HCT116 (cell line): ENCODE data around the gene U2AF1L4. TPM values are rescaled to one million over a fixed set of nuclear protein-coding genes. Genes with fewer than 3 reads are reported as not detected.
A peak's percentile ranks its signal among the peaks of the same experiment; 100 is the strongest.

Experiments used
- ATAC-seq: fragments of 200-7000 bp; cut with Tn5 transposase; 2 replicates; pipeline ENCODE4 v1.9.1; 2020; ENCODE audit warnings: mild to moderate bottlenecking, moderate library complexity
- BruUV-seq: library from RNA; stranded (reverse); fragments of 400-500 nt; replicated peaks from 2 replicates; lab custom pipeline; 2021; lab: Mats Ljungman, UMichigan
- CTCF ChIA-PET: fragments of 300-600 bp; sonication (Branson Sonifier 250); formaldehyde crosslinking; loops from one replicate; lab custom pipeline; 2021; ENCODE audit warnings: antibody characterized with exemption; lab: Charles Lee
- POLR2A ChIA-PET: fragments of 300-600, 350-600 bp; sonication (Branson Sonifier 250); formaldehyde crosslinking; loops from one replicate; lab custom pipeline; 2021; ENCODE audit warnings: antibody characterized with exemption; lab: Charles Lee
- RAD21 ChIA-PET, 2 experiments: fragments of 300-600 bp; sonication (Branson Sonifier 250); formaldehyde crosslinking; loops; one replicate each; lab custom pipeline; 2023; ENCODE audit warnings: low total read pairs in 2 of 2; ENCODE audit not compliant: uncharacterized antibody in 2 of 2, unreplicated experiment in 2 of 2, low non-redundant PET in 1 of 2; lab: Charles Lee
- DNase-seq: peaks from one replicate; pipeline ENCODE4 v3.0.0-alpha.2; 2010; ENCODE audit warnings: low read depth, low spot score
- H2AFZ ChIP-seq: fragments of 200-600 bp; shearing (Covaris generic), sonication (generic); 2 replicates; pipeline ENCODE4 v1.6.1; 2017; ENCODE audit warnings: low read depth, mixed run types, mixed read lengths, antibody characterized with exemption, low read length; ENCODE audit not compliant: poor library complexity, severe bottlenecking
- H3K27ac ChIP-seq: 2 replicates; pipeline ENCODE4 v1.5.1; 2012; ENCODE audit warnings: low read depth, low read length
- H3K27me3 ChIP-seq: fragments of 200-600 bp; sonication (generic); 2 replicates; pipeline ENCODE4 v1.6.1; 2016; ENCODE audit warnings: mixed run types, low read length, mixed read lengths; ENCODE audit not compliant: insufficient read depth
- H3K36me3 ChIP-seq, 2 experiments: fragments of 200-500 bp in 1 of 2; fragments of 200-600 bp in 1 of 2; sonication (Bioruptor generic) in 1 of 2; sonication (generic) in 1 of 2; 2 replicates each; pipeline versions ENCODE4 v1.5.1 to v1.6.1; 2014 to 2016; ENCODE audit warnings: low read length in 2 of 2, inconsistent platforms in 1 of 2, mixed read lengths in 1 of 2, mixed run types in 1 of 2; ENCODE audit not compliant: insufficient read depth in 2 of 2, control insufficient read depth in 1 of 2
- H3K4me1 ChIP-seq, 2 experiments: fragments of 200-600 bp in 1 of 2; sonication (generic) in 1 of 2; 2 replicates each; pipeline versions ENCODE4 v1.5.1 to v1.6.1; 2012 to 2017; ENCODE audit warnings: low read length in 2 of 2, inconsistent platforms in 1 of 2, mild to moderate bottlenecking in 1 of 2, mixed read lengths in 1 of 2, mixed run types in 1 of 2, moderate library complexity in 1 of 2; ENCODE audit not compliant: insufficient read depth in 2 of 2, control insufficient read depth in 1 of 2
- H3K4me2 ChIP-seq: fragments of 200-600 bp; sonication (generic); 2 replicates; pipeline ENCODE4 v1.6.1; 2017; ENCODE audit warnings: mixed run types, low read length, mixed read lengths
- H3K4me3 ChIP-seq, 2 experiments: fragments of 200-600 bp in 1 of 2; sonication (generic) in 1 of 2; replicated peaks in 1 of 2; 2 replicates each; pipeline ENCODE4 v1.5.1; 2011 to 2016; ENCODE audit warnings: low read length in 2 of 2, control low read depth in 1 of 2, low read depth in 1 of 2, mild to moderate bottlenecking in 1 of 2, mixed read lengths in 1 of 2, mixed run types in 1 of 2
- H3K79me2 ChIP-seq: fragments of 200-600 bp; sonication (generic); 2 replicates; pipeline ENCODE4 v1.6.1; 2017; ENCODE audit warnings: mild to moderate bottlenecking, mixed run types, low read length, moderate library complexity, mixed read lengths; ENCODE audit not compliant: insufficient read depth
- H3K9ac ChIP-seq: fragments of 200-600 bp; sonication (generic); 2 replicates; pipeline ENCODE4 v1.6.1; 2016; ENCODE audit warnings: low read length, mixed read lengths
- H3K9me2 ChIP-seq: fragments of 200-600 bp; sonication (generic), shearing (Covaris generic); 2 replicates; pipeline ENCODE4 v1.6.1; 2017; ENCODE audit warnings: mixed run types, mild to moderate bottlenecking, moderate library complexity; ENCODE audit not compliant: insufficient read depth
- H3K9me3 ChIP-seq, 2 experiments: fragments of 200-500 bp in 1 of 2; fragments of 200-600 bp in 1 of 2; sonication (Bioruptor generic) in 1 of 2; sonication (generic) in 1 of 2; 2 replicates each; pipeline ENCODE4 v1.6.1; 2014 to 2017; ENCODE audit warnings: low read length in 2 of 2, mixed read lengths in 2 of 2, inconsistent platforms in 1 of 2, low read depth in 1 of 2, mild to moderate bottlenecking in 1 of 2, mixed run types in 1 of 2, moderate library complexity in 1 of 2; ENCODE audit not compliant: control insufficient read depth in 1 of 2, insufficient read depth in 1 of 2
- H4K20me1 ChIP-seq: fragments of 200-600 bp; sonication (generic), shearing (Covaris generic); 2 replicates; pipeline ENCODE4 v1.6.1; 2017; ENCODE audit warnings: mixed run types, mild to moderate bottlenecking, moderate library complexity; ENCODE audit not compliant: insufficient read depth
- CBX3 ChIP-seq: IDR thresholded peaks from 2 replicates; pipeline ENCODE4 v1.6.1; 2012; ENCODE audit warnings: low read depth
- CEBPB ChIP-seq: IDR thresholded peaks from 2 replicates; pipeline ENCODE4 v1.6.1; 2012; ENCODE audit warnings: low read depth
- ELF1 ChIP-seq: IDR thresholded peaks from 2 replicates; pipeline ENCODE4 v1.6.1; 2012; ENCODE audit warnings: low read depth, borderline replicate concordance
- EZH2phosphoT487 ChIP-seq: fragments of 200-600 bp; IDR thresholded peaks from 2 replicates; pipeline ENCODE4 v1.6.1; 2018; ENCODE audit warnings: antibody characterized with exemption, borderline replicate concordance
- FOSL1 ChIP-seq: IDR thresholded peaks from 2 replicates; pipeline ENCODE4 v1.6.1; 2012; ENCODE audit warnings: low read depth
- JUND ChIP-seq: IDR thresholded peaks from 2 replicates; pipeline ENCODE4 v1.6.1; 2012
- POLR2A ChIP-seq: IDR thresholded peaks from 2 replicates; pipeline ENCODE4 v1.7.0; 2011; ENCODE audit warnings: borderline replicate concordance; ENCODE audit not compliant: insufficient read depth, insufficient read length; ENCODE audit errors: extremely low read depth
- RAD21 ChIP-seq: IDR thresholded peaks from 2 replicates; pipeline ENCODE4 v1.6.1; 2012; ENCODE audit warnings: low read depth, mild to moderate bottlenecking
- REST ChIP-seq: IDR thresholded peaks from 2 replicates; pipeline ENCODE4 v1.6.1; 2012; ENCODE audit warnings: low read depth
- SIN3A ChIP-seq: IDR thresholded peaks from 2 replicates; pipeline ENCODE4 v1.6.1; 2012; ENCODE audit warnings: low read depth
- SP1 ChIP-seq: IDR thresholded peaks from 2 replicates; pipeline ENCODE4 v1.6.1; 2012; ENCODE audit warnings: low read depth
- TCF7L2 ChIP-seq: IDR thresholded peaks from 2 replicates; pipeline ENCODE4 v1.7.0; 2011; ENCODE audit warnings: borderline replicate concordance, inconsistent platforms; ENCODE audit not compliant: insufficient read depth, insufficient read length; ENCODE audit errors: extremely low read depth
- ZBTB33 ChIP-seq: IDR thresholded peaks from 2 replicates; pipeline ENCODE4 v1.6.1; 2011; ENCODE audit warnings: mild to moderate bottlenecking, low read length, moderate library complexity; ENCODE audit not compliant: insufficient replicate concordance; ENCODE audit errors: extremely low read depth
- ZFX ChIP-seq: fragments of 450-650 bp; IDR thresholded peaks from 2 replicates; pipeline ENCODE4 v1.6.1; 2017
- ZNF274 ChIP-seq: fragments of 200-500 bp; sonication (Bioruptor generic); IDR thresholded peaks from 2 replicates; pipeline ENCODE4 v1.6.1; 2014; ENCODE audit warnings: mild to moderate bottlenecking, low read depth, low read length, inconsistent platforms
- intact Hi-C: fragments of 100-400 bp; cut with micrococcal nuclease; formaldehyde crosslinking; loops from 2 replicates; pipeline ENCODE4 v1.10.0; 2022
- total RNA-seq: library from RNA; stranded (reverse); gene quantifications from one replicate; pipeline ENCODE4 v1.2.1, GENCODE V29; 2021; ENCODE audit not compliant: unreplicated experiment
- TF ChIP-seq, protein P1 (sequence below), 3 experiments: fragments of 200-600 bp in 1 of 3; sonication (generic) in 1 of 3; IDR thresholded peaks in 2 of 3; conservative IDR thresholded peaks in 1 of 3; 2 replicates each; pipeline ENCODE4 v1.5.1; 2012 to 2017; ENCODE audit warnings: low read depth in 2 of 3, low read length in 2 of 3, antibody characterized with exemption in 1 of 3, borderline replicate concordance in 1 of 3, control low read depth in 1 of 3, mild to moderate bottlenecking in 1 of 3, mixed read lengths in 1 of 3, mixed run types in 1 of 3, moderate library complexity in 1 of 3; ENCODE audit not compliant: insufficient read depth in 1 of 3
- TF ChIP-seq, protein P2 (sequence below): IDR thresholded peaks from 2 replicates; pipeline ENCODE4 v1.6.1; 2012
- TF ChIP-seq, protein P3 (sequence below): IDR thresholded peaks from 2 replicates; pipeline ENCODE4 v1.6.1; 2012

Gene U2AF1L4
- total RNA-seq, 1 experiment from 2014 or later: 15.6 TPM

DNA sequence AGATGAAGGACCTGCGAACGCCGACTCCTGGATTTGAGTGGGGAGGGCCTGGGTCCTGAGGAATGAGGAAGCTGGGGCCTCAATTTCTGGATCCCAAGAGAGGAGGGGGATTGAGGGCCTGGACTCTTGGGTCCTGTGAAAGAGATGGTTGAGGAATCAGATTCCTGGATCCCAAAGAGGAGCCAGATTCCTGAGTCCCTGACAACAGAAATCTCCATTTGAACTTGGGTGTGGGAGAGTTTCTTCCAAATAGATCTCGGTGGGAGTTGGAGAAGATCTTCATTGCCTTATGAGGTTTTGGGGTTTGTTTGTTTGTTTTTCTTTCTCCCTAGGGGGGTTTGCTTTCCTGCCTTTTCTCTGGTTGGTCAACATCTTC, 857 bp upstream of the U2AF1L4 start:
- Histone ChIP-seq H3K36me3 (no peaks in the 10 kb centered on the region; a peak in 1 of 4 replicates), H4K20me1 (no peaks in the 10 kb centered on the region), H3K4me1 (peaks cover 26 to 30% of the 10 kb centered on the region in 2 experiments), H3K4me2 (peak overlapping the region; percentile 99), H3K27me3 (no peaks in the 10 kb centered on the region), H3K9me3 (no peaks in the 10 kb centered on the region), H3K9ac (peak overlapping the region; percentile 82), H3K79me2 (peaks cover 19% of the 10 kb centered on the region), H3K27ac (peak overlapping the region; percentile 78), H2AFZ (no peak overlapping the region), H3K9me2 (no peaks in the 10 kb centered on the region), H3K4me3 (peak overlapping the region; percentile 93 to 99)
- ATAC-seq (no peak), DNase-seq (no peak)
- no TSS peak for BruUV-seq
- ChIA-PET POLR2A (interaction anchor here (0.6 to 1.7 kb wide), 6 partner anchors 11 to 124 kb away, joined by 3 to 7 read pairs (median 4); partner anchors contain the start of gene COX6B1), RAD21 (no interaction called here), CTCF (interaction anchor here (0.9 to 2.2 kb wide), 3 partner anchors 44 to 186 kb away, joined by 3 to 6 read pairs (median 3); no protein-coding TSS in a partner anchor)
- no peak for TF ChIP-seq JUND
- TF ChIP-seq ZNF274: no peak
- TF ChIP-seq RAD21: no peak
- TF ChIP-seq, protein P1, sequence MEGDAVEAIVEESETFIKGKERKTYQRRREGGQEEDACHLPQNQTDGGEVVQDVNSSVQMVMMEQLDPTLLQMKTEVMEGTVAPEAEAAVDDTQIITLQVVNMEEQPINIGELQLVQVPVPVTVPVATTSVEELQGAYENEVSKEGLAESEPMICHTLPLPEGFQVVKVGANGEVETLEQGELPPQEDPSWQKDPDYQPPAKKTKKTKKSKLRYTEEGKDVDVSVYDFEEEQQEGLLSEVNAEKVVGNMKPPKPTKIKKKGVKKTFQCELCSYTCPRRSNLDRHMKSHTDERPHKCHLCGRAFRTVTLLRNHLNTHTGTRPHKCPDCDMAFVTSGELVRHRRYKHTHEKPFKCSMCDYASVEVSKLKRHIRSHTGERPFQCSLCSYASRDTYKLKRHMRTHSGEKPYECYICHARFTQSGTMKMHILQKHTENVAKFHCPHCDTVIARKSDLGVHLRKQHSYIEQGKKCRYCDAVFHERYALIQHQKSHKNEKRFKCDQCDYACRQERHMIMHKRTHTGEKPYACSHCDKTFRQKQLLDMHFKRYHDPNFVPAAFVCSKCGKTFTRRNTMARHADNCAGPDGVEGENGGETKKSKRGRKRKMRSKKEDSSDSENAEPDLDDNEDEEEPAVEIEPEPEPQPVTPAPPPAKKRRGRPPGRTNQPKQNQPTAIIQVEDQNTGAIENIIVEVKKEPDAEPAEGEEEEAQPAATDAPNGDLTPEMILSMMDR (IDR thresholded peaks at IDR 0.05 in 2 of 3, conservative IDR thresholded peaks at IDR 0.05 in 1 of 3; ENCODE audit: borderline replicate concordance in 1 of 3, insufficient read depth in 1 of 3, low read depth in 2 of 3, low read length in 2 of 3): no peak
- TF ChIP-seq, protein P2, sequence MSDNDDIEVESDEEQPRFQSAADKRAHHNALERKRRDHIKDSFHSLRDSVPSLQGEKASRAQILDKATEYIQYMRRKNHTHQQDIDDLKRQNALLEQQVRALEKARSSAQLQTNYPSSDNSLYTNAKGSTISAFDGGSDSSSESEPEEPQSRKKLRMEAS: no peak
- no peak for TF ChIP-seq REST
- TF ChIP-seq ZBTB33: no peak
- no peak for TF ChIP-seq SIN3A
- no peak for TF ChIP-seq POLR2A
- no peak for TF ChIP-seq EZH2phosphoT487
- TF ChIP-seq FOSL1: no peak
- TF ChIP-seq, protein P3, sequence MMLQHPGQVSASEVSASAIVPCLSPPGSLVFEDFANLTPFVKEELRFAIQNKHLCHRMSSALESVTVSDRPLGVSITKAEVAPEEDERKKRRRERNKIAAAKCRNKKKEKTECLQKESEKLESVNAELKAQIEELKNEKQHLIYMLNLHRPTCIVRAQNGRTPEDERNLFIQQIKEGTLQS: no peak
- no peak for TF ChIP-seq ZFX
- TF ChIP-seq ELF1: no peak
- no peak for TF ChIP-seq CBX3
- TF ChIP-seq SP1: no peak
- TF ChIP-seq TCF7L2: no peak
- TF ChIP-seq CEBPB: no peak
- intact Hi-C loops: no loop called here
